Nephron progenitor cell (in vitro differentiated cells): ENCODE results near the gene TRPV5.

ENCODE experiments used
- DNase-seq: peaks from one replicate; pipeline ENCODE4 v3.0.0; 2021
- H3K27ac Mint-ChIP-seq: 2 replicates; pipeline ENCODE4 v1.8.0; 2021; ENCODE audit warnings: mild to moderate bottlenecking, moderate library complexity, mixed read lengths
- H3K27me3 Mint-ChIP-seq: 2 replicates; pipeline ENCODE4 v1.8.0; 2021; ENCODE audit warnings: mild to moderate bottlenecking, low read depth, mixed read lengths; ENCODE audit not compliant: poor library complexity
- H3K36me3 Mint-ChIP-seq: 2 replicates; pipeline ENCODE4 v1.8.0; 2021; ENCODE audit warnings: low read depth, mixed read lengths
- H3K4me1 Mint-ChIP-seq: 2 replicates; pipeline ENCODE4 v1.8.0; 2021; ENCODE audit warnings: mixed read lengths
- H3K4me3 Mint-ChIP-seq: 2 replicates; pipeline ENCODE4 v1.8.0; 2021; ENCODE audit warnings: mild to moderate bottlenecking, moderate library complexity, mixed read lengths
- H3K9me3 Mint-ChIP-seq: 2 replicates; pipeline ENCODE4 v1.8.0; 2021; ENCODE audit warnings: mild to moderate bottlenecking, moderate library complexity, mixed read lengths
- TF ChIP-seq, protein P1 (sequence below): fragments of 200-600 bp; sonication (generic); IDR thresholded peaks from 2 replicates; pipeline ENCODE4 v1.5.0; 2021; ENCODE audit warnings: antibody characterized with exemption

The TRPV5 gene

DNA sequence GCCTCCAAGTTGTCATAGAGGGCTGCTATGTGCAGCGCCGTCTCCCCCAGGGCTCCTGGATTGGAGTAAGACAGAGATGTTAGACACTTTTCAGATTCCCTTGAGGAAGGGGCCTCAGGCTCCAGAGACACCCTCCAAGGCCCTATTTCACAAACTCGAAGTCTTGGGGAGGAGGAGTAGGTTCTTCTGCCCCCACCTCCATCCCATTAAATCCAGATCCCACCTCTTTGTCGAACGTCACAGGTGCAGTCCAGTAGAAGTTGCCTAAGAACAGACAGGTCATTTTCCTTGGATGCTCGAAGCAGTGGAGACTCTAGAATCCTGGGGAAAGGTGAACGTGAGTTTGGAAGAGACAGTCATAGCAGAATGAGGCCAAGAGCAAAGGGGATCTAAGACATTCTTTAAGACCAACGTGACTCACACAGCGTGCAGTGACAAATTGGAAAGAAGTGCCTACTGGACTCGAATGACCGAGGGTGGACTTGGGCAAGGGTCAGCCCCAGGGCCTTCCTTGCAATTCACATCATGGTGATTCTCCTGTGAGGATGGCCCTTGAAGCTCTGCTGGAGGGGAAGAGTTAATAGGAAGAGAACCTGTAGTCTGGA lies 3.3 kb downstream of the TRPV5 start:
- no peak overlapping the region for H3K27ac Mint-ChIP-seq
- no peaks in the 10 kb centered on the region for H3K9me3 Mint-ChIP-seq
- DNase-seq = no peak
- TF ChIP-seq, protein P1, sequence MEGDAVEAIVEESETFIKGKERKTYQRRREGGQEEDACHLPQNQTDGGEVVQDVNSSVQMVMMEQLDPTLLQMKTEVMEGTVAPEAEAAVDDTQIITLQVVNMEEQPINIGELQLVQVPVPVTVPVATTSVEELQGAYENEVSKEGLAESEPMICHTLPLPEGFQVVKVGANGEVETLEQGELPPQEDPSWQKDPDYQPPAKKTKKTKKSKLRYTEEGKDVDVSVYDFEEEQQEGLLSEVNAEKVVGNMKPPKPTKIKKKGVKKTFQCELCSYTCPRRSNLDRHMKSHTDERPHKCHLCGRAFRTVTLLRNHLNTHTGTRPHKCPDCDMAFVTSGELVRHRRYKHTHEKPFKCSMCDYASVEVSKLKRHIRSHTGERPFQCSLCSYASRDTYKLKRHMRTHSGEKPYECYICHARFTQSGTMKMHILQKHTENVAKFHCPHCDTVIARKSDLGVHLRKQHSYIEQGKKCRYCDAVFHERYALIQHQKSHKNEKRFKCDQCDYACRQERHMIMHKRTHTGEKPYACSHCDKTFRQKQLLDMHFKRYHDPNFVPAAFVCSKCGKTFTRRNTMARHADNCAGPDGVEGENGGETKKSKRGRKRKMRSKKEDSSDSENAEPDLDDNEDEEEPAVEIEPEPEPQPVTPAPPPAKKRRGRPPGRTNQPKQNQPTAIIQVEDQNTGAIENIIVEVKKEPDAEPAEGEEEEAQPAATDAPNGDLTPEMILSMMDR = no peak
- peaks cover 23% of the 10 kb centered on the region for H3K27me3 Mint-ChIP-seq
- H3K4me3 Mint-ChIP-seq = no peak overlapping the region
- peaks cover 9% of the 10 kb centered on the region for H3K4me1 Mint-ChIP-seq
- H3K36me3 Mint-ChIP-seq = no peaks in the 10 kb centered on the region

DNA sequence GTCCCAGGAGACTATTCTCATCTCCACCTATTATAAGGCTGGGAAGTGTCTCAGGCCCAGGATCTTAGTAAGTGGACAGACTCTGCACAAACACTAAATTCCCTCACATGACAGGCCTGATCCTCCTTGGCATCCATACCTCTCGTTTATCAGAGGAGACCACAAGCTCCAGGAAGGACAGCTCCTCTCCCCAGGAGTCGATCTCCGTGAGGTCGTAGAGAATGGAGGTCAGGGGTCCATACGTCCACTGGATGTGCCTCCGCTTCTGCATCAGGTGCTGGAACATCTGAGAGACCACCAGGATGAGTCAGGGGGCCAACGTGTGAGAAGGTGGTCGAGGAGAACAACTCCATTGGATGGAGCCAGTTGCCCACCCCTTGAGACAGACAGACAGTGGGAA lies 5.6 kb downstream of the TRPV5 start:
- H3K27me3 Mint-ChIP-seq = peaks cover 30% of the 10 kb centered on the region
- DNase-seq = no peak
- no peaks in the 10 kb centered on the region for H3K36me3 Mint-ChIP-seq
- H3K9me3 Mint-ChIP-seq = no peaks in the 10 kb centered on the region
- peaks cover 4% of the 10 kb centered on the region for H3K4me1 Mint-ChIP-seq
- H3K27ac Mint-ChIP-seq = no peak overlapping the region
- H3K4me3 Mint-ChIP-seq = no peak overlapping the region
- TF ChIP-seq, protein P1 = no peak

DNA sequence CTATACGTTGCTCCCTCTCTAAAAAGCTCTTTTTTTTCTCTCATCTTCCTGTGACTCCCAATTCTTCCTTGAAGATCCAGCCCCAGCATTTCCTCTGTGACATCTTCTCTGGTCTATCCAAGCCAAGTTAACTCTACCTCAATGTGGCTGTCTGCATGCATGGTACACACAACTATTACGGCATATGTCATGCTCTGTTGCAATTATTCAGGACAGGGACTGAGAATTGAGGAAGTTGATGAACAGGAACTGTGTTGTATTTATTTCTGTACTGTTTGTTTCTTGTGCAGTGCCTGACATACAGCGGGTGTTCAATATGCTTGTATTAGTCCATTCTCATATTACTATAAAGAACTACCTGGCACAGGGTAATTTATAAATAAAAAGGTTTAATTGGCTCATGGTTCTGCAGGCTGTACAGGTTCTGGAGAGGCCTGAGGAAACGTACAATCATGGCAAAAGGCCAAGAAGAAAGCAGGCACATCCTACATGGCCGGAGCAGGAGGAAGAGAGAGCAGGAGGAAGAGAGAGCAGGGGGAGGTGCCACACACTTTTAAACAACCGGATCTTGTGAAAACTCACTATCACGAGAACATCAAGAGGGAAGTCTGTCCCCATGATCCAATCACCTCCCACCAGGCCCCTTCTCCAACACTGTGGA lies 6.3 kb downstream of the TRPV5 start:
- Mint-ChIP-seq H3K4me1 (no peaks in the 10 kb centered on the region), H3K4me3 (no peak overlapping the region), H3K27ac (no peak overlapping the region), H3K27me3 (peaks cover 30% of the 10 kb centered on the region), H3K9me3 (no peaks in the 10 kb centered on the region), H3K36me3 (no peaks in the 10 kb centered on the region)
- TF ChIP-seq, protein P1 = no peak
- DNase-seq = no peak

DNA sequence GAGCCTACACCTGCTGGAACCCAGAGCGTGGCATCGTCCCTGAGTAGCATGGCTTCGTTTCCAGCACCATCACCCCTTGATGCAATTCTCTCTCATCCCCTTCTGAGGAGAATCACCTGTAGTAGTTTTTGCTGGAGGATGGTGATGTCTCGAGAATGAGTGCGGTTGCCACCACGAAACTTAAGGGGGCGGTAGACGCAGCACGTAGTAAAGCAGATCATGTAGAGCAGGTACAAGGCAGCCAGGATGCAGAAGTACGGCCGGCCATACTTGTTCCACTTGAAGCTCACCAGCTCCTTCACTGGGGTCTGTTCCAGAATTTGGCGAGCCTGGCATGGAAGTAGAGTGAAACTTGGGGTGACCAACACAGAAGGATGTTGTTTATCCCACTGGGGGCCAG lies 8.1 kb downstream of the TRPV5 start:
- DNase-seq = no peak
- no peak overlapping the region for H3K27ac Mint-ChIP-seq
- H3K4me1 Mint-ChIP-seq = no peaks in the 10 kb centered on the region
- TF ChIP-seq, protein P1 = no peak
- no peaks in the 10 kb centered on the region for H3K36me3 Mint-ChIP-seq
- no peak overlapping the region for H3K4me3 Mint-ChIP-seq
- no peaks in the 10 kb centered on the region for H3K9me3 Mint-ChIP-seq
- H3K27me3 Mint-ChIP-seq = peaks cover 30% of the 10 kb centered on the region

DNA sequence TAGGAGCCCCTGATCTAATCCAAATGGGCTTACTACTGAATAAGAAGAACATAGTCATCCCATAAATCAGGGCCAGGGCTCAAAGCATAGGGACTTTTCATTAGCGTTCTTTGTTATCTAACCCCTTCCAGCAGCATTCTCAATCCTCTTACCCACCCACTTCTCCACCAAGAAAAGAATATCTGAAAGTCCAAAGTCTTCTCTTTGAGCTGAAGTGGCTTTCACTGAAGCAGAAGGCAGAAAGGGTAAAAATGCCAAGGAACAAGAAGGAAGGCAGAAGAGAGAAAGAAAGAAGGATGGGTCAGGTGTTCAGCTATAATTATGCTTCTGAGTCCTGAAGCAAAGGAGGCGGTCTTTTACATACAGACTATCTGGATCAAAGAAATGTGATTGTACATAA lies 10.2 kb downstream of the TRPV5 start:
- Mint-ChIP-seq H3K4me3 (no peak overlapping the region), H3K36me3 (no peaks in the 10 kb centered on the region), H3K27ac (no peak overlapping the region), H3K9me3 (no peaks in the 10 kb centered on the region), H3K4me1 (no peaks in the 10 kb centered on the region), H3K27me3 (peaks cover 29% of the 10 kb centered on the region)
- no peak for DNase-seq
- TF ChIP-seq, protein P1 = no peak

DNA sequence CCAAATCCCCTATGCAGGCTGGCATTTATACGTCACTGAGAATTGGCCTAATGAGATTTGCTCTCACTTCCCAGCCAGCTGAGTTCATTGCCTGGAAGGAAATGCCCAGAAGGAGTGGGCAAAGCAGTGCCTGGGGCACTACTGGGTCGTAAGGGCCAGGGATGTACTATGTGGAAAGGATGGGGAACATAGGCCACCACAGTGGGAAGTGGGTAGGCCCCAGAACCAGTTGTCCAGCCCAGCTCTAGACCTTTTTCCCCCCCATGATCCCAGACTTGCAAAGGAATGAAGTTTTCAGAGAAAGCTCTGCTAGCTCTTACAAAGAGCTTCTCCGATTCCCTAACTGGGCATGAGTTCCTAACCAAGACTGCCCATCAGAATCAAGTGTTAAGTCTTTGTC lies 13.9 kb downstream of the TRPV5 start:
- H3K27ac Mint-ChIP-seq = no peak overlapping the region
- H3K9me3 Mint-ChIP-seq = no peaks in the 10 kb centered on the region
- H3K27me3 Mint-ChIP-seq = peaks cover 16% of the 10 kb centered on the region
- TF ChIP-seq, protein P1 = no peak
- H3K4me3 Mint-ChIP-seq = no peak overlapping the region
- no peaks in the 10 kb centered on the region for H3K4me1 Mint-ChIP-seq
- DNase-seq = no peak
- no peaks in the 10 kb centered on the region for H3K36me3 Mint-ChIP-seq
